ENCODE results near the gene TRIM31.

TRIM31 gene

DNA sequence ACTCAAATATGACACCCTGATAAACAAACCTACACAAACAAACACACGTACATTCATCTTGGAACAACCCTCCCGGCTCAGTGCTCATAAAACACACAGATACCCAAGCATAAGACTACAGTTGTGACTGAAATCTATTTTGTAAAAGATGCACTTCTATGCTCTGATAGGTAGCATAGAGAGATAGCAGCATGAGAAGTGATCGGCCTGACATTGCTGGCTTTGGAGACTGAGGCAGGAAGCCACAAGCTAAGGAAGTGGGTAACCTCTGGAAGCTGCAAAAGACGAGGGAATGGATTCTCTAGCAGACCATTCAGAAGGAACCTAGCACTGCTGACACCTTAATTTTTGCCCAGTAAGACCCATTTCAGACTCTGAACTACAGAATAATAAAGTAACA lies 35.7 kb downstream of the TRIM31 start:
- no peak overlapping the region for H3K4me3 ChIP-seq (ENCODE audit: low read depth, low read length)
- H3K36me3 ChIP-seq = no peaks in the 10 kb centered on the region
- no peak overlapping the region for H3K27ac ChIP-seq
- no peak for DNase-seq
- H3K27me3 ChIP-seq (ENCODE audit: insufficient read depth, low read depth, severe bottlenecking) = peaks cover 79% of the 10 kb centered on the region
- TF ChIP-seq, protein P1, sequence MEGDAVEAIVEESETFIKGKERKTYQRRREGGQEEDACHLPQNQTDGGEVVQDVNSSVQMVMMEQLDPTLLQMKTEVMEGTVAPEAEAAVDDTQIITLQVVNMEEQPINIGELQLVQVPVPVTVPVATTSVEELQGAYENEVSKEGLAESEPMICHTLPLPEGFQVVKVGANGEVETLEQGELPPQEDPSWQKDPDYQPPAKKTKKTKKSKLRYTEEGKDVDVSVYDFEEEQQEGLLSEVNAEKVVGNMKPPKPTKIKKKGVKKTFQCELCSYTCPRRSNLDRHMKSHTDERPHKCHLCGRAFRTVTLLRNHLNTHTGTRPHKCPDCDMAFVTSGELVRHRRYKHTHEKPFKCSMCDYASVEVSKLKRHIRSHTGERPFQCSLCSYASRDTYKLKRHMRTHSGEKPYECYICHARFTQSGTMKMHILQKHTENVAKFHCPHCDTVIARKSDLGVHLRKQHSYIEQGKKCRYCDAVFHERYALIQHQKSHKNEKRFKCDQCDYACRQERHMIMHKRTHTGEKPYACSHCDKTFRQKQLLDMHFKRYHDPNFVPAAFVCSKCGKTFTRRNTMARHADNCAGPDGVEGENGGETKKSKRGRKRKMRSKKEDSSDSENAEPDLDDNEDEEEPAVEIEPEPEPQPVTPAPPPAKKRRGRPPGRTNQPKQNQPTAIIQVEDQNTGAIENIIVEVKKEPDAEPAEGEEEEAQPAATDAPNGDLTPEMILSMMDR (IDR thresholded peaks at IDR 0.05; ENCODE audit: low read depth, low read length) = no peak
- H3K9me3 ChIP-seq (ENCODE audit: severe bottlenecking) = peaks cover 9% of the 10 kb centered on the region

DNA sequence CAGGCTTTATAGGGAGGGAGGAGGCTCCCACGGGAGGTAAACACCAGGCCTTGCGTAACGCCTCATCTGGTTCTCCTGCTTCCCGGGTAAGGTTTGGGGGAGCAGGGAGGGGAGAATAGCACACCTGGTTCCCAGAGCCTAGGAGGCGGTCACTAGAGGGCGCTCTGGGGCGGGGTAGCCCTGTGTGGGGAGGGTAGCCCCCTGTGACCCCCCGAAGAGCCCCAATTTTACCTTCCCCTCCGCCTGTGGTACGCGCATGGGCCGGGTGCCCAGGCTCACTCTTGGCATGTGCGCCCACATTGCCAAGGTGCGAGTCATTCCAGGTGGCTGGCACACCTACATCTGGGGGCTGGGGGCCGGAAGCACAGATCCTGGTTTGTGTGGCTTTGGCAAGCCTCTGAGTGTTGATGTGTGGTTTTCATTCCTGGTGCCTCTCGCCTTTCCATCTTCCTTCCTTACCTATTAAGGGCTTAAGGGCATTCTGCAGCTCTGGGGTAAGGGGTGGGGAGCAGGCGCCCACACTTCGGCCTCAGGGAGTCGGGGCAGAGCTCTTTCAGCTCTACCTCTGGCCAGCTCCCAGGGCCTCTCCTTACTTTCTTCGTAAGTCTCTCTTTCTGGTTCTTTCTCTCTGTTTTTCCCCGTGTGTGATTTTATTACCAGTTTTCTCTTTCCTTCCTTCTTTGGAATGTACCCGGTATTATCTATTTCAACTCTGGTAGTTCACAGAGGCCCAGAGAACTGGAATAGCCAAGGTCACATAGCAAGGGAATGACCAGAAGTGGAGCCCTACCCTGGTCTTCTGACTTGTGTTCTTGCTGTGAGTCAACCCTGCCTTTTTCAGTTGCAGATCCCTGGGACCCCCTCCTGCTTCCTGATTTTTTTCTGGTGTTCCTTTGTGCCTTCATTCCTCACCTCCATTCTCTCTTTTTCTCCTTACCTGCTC lies 36.8 kb downstream of the TRIM31 start:
- Histone ChIP-seq H3K4me3 (ENCODE audit: low read depth, low read length) (peak overlapping the region; percentile 27), H3K27me3 (ENCODE audit: insufficient read depth, low read depth, severe bottlenecking) (peaks cover 76% of the 10 kb centered on the region), H3K9me3 (ENCODE audit: severe bottlenecking) (peaks cover 3% of the 10 kb centered on the region), H3K36me3 (no peaks in the 10 kb centered on the region), H3K27ac (no peak overlapping the region)
- TF ChIP-seq, protein P1 (IDR thresholded peaks at IDR 0.05; ENCODE audit: low read depth, low read length) = peak; percentile 95
- peak; percentile 55 for DNase-seq

DNA sequence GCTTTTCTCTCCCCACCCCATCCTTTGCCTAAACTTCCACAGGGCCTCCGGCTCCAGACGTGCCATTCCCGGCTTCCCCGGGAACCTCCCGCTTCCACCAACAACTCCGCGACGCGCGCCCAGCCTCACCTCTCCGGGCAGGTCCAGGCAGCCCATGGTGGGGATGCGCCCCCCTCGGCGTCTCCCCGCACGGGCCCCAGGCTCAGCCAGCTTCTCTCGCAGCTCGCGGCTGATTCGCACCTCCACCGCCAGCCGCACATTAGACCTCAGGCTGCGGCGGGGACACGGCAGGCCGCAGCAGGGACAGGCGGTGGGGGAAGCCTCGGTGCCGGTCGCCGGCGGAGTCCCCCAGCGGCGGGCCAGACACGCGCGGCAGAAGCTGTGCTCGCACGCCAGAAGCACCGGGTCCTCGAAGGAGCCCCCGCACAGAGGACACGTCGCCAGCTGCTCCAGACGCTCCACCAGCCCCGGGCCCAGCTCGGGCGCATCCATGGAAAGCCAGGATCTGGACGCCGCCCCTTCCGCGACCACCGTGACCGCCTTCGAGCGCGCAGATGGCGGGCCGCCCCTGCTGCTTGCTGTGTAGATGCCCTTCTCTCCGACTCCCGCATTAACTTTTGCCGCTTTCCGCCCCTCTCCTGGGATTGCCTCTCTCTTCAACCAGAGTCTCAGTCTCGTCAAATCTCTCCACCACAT lies 37.6 kb downstream of the TRIM31 start, which contains the start of gene RNF39:
Gene RNF39, minus strand, starts transcription at position 676 of the 696 bp plus-strand sequence. Its CDS starts 184 bp downstream, at position 492.
- no peak within 1 kb of the TSS for H3K27ac ChIP-seq
- peak within 1 kb of the TSS; percentile 27 for H3K4me3 ChIP-seq (ENCODE audit: low read depth, low read length)
- H3K36me3 ChIP-seq = peaks cover 3% of the 10 kb centered on the region
- DNase-seq = peak; percentile 36
- H3K27me3 ChIP-seq (ENCODE audit: insufficient read depth, low read depth, severe bottlenecking) = peaks cover 72% of the 10 kb centered on the region
- no peaks in the 10 kb centered on the region for H3K9me3 ChIP-seq (ENCODE audit: severe bottlenecking)
- TF ChIP-seq, protein P1 (IDR thresholded peaks at IDR 0.05; ENCODE audit: low read depth, low read length) = 0 out of 2 replicates have a peak, but pooled peaks have one; percentile 5

GRCh38 chr6:30074331-30075093 lies 38.4 kb downstream of the TRIM31 start:
- DNase-seq = no peak
- H3K4me3 ChIP-seq (ENCODE audit: low read depth, low read length) = peak overlapping the region; percentile 27
- peaks cover 11% of the 10 kb centered on the region for H3K36me3 ChIP-seq
- no peaks in the 10 kb centered on the region for H3K9me3 ChIP-seq (ENCODE audit: severe bottlenecking)
- H3K27ac ChIP-seq = no peak overlapping the region
- H3K27me3 ChIP-seq (ENCODE audit: insufficient read depth, low read depth, severe bottlenecking) = peaks cover 65% of the 10 kb centered on the region
- TF ChIP-seq, protein P1 (IDR thresholded peaks at IDR 0.05; ENCODE audit: low read depth, low read length) = no peak

DNA sequence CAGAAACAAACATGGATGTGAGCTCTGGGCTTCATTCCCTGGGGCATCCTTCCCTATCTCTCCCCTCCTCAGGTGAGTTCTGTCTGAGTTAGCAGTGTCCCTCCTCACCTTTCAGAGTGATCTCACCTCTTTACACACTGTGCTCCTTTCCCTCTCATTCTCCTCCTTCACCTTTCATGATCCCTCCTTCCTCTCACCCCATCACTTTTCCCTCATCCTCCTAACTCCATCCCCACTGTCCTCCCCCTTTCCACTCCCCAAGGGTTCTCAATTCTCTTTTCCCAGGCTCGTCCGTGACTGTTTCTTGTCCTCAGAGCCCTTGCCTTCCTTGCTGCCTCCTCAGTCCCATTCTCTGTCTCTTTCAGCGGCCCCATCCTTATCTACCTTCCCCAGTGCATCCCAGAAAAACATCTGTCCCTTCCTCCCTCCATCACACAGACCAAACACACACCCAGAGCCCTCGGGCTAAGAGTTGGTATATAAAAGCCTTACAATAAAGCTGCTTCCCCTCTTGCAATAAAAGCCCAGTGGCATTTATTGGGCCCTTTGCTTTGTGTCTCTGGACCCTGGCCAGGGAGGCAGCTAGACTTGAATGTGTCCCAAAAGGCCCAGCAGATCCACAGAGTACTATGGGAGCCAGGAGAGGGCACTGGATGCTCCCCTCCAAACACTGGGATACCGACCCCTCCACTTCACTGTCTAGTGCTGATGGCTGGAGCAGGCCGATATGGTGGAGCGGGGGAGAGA lies 39.2 kb downstream of the TRIM31 start:
- H3K9me3 ChIP-seq (ENCODE audit: severe bottlenecking) = no peaks in the 10 kb centered on the region
- peaks cover 57% of the 10 kb centered on the region for H3K27me3 ChIP-seq (ENCODE audit: insufficient read depth, low read depth, severe bottlenecking)
- no peak overlapping the region for H3K4me3 ChIP-seq (ENCODE audit: low read depth, low read length)
- DNase-seq = no peak
- H3K36me3 ChIP-seq = peaks cover 11% of the 10 kb centered on the region
- no peak overlapping the region for H3K27ac ChIP-seq
- TF ChIP-seq, protein P1 (IDR thresholded peaks at IDR 0.05; ENCODE audit: low read depth, low read length) = no peak

Data from WERI-Rb-1 (cell line).